Caco-2 (cell line): ENCODE measurements around the gene GGACT. TPM values are rescaled to one million over a fixed set of nuclear protein-coding genes. Genes with fewer than 3 reads are reported as not detected.

Experiments used
- BruUV-seq: library from RNA; stranded (reverse); fragments of 400-500 nt; replicated peaks from 2 replicates; lab custom pipeline; 2021; lab: Mats Ljungman, UMichigan
- CTCF ChIA-PET: fragments of 300-600 bp; sonication (Branson Sonifier 250); formaldehyde crosslinking; loops from one replicate; lab custom pipeline; 2022; ENCODE audit warnings: antibody characterized with exemption; lab: Charles Lee
- POLR2A ChIA-PET: fragments of 300-600 bp; sonication (Branson Sonifier 250); formaldehyde crosslinking; loops from one replicate; lab custom pipeline; 2022; ENCODE audit warnings: antibody characterized with exemption; lab: Charles Lee
- DNase-seq, 2 experiments: peaks; one replicate each; pipeline versions ENCODE4 v3.0.0 to v3.0.0-alpha.2; 2020 to 2022
- H3K27me3 ChIP-seq: replicated peaks from 2 replicates; pipeline ENCODE4 v1.6.0; 2011; ENCODE audit warnings: low read length; ENCODE audit not compliant: control insufficient read depth, insufficient read depth
- H3K36me3 ChIP-seq: 2 replicates; pipeline ENCODE4 v1.5.1; 2011; ENCODE audit warnings: low read length; ENCODE audit not compliant: control insufficient read depth, insufficient read depth
- H3K4me1 ChIP-seq: fragments of 250-450 bp; sonication (Bioruptor Pico); 2 replicates; pipeline ENCODE4 v1.5.1; 2020; ENCODE audit warnings: mild to moderate bottlenecking
- H3K4me3 ChIP-seq: 2 replicates; pipeline ENCODE4 v1.5.1; 2011; ENCODE audit warnings: low read depth, mild to moderate bottlenecking, control low read depth, low read length
- H3K9me3 ChIP-seq: fragments of 250-450 bp; sonication (Bioruptor Pico); 2 replicates; pipeline ENCODE4 v1.5.1; 2020; ENCODE audit warnings: mild to moderate bottlenecking, moderate library complexity
- H3K27ac Mint-ChIP-seq: one replicate; pipeline ENCODE4 v1.8.0; 2022; ENCODE audit warnings: mixed read lengths; ENCODE audit not compliant: unreplicated experiment
- H3K27me3 Mint-ChIP-seq: one replicate; pipeline ENCODE4 v1.8.0; 2022; ENCODE audit warnings: mixed read lengths; ENCODE audit not compliant: insufficient read depth, unreplicated experiment
- H3K36me3 Mint-ChIP-seq: one replicate; pipeline ENCODE4 v1.8.0; 2022; ENCODE audit warnings: mild to moderate bottlenecking, mixed read lengths; ENCODE audit not compliant: insufficient read depth, unreplicated experiment
- H3K4me1 Mint-ChIP-seq: one replicate; pipeline ENCODE4 v1.8.0; 2022; ENCODE audit warnings: low read depth, mixed read lengths; ENCODE audit not compliant: unreplicated experiment
- H3K4me3 Mint-ChIP-seq: one replicate; pipeline ENCODE4 v1.8.0; 2022; ENCODE audit warnings: mild to moderate bottlenecking, moderate library complexity, mixed read lengths; ENCODE audit not compliant: unreplicated experiment
- H3K9me3 Mint-ChIP-seq: one replicate; pipeline ENCODE4 v1.8.0; 2022; ENCODE audit warnings: mixed read lengths; ENCODE audit not compliant: unreplicated experiment
- intact Hi-C: fragments of 100-400 bp; cut with micrococcal nuclease; formaldehyde crosslinking; loops from one replicate; pipeline ENCODE4 v1.10.0; 2022; ENCODE audit not compliant: unreplicated experiment
- total RNA-seq: library from RNA; stranded (reverse); gene quantifications from 2 replicates; pipeline ENCODE4 v1.2.3, GENCODE V29; 2022
- TF ChIP-seq, protein P1 (sequence below), 2 experiments: fragments of 200-600 bp in 1 of 2; IDR thresholded peaks; 1 replicate in 1 of 2; 2 replicates in 1 of 2; pipeline versions ENCODE4 v1.5.1 to v1.8.0; 2011 to 2022; ENCODE audit warnings: antibody characterized with exemption in 1 of 2, control low read depth in 1 of 2, inconsistent platforms in 1 of 2, low read depth in 1 of 2, low read length in 1 of 2, mild to moderate bottlenecking in 1 of 2, moderate library complexity in 1 of 2; ENCODE audit not compliant: insufficient read depth in 1 of 2, severe bottlenecking in 1 of 2, unreplicated experiment in 1 of 2

The GGACT gene
- total RNA-seq, 1 experiment from 2014 or later = 3.6 TPM

GRCh38 chr13:100602493-100603111, 14.0 kb upstream of the GGACT start:
- Mint-ChIP-seq H3K4me1 (no peaks in the 10 kb centered on the region), H3K36me3 (no peaks in the 10 kb centered on the region), H3K27me3 (no peaks in the 10 kb centered on the region), H3K9me3 (no peaks in the 10 kb centered on the region), H3K4me3 (no peak overlapping the region), H3K27ac (no peak overlapping the region)
- BruUV-seq = no TSS peak
- Histone ChIP-seq H3K4me3 (no peak overlapping the region), H3K36me3 (no peaks in the 10 kb centered on the region), H3K9me3 (no peaks in the 10 kb centered on the region), H3K27me3 (no peaks in the 10 kb centered on the region), H3K4me1 (no peaks in the 10 kb centered on the region)
- DNase-seq = no peak
- ChIA-PET CTCF (no interaction called here), POLR2A (no interaction called here)
- intact Hi-C loops = no loop called here
- TF ChIP-seq, protein P1, sequence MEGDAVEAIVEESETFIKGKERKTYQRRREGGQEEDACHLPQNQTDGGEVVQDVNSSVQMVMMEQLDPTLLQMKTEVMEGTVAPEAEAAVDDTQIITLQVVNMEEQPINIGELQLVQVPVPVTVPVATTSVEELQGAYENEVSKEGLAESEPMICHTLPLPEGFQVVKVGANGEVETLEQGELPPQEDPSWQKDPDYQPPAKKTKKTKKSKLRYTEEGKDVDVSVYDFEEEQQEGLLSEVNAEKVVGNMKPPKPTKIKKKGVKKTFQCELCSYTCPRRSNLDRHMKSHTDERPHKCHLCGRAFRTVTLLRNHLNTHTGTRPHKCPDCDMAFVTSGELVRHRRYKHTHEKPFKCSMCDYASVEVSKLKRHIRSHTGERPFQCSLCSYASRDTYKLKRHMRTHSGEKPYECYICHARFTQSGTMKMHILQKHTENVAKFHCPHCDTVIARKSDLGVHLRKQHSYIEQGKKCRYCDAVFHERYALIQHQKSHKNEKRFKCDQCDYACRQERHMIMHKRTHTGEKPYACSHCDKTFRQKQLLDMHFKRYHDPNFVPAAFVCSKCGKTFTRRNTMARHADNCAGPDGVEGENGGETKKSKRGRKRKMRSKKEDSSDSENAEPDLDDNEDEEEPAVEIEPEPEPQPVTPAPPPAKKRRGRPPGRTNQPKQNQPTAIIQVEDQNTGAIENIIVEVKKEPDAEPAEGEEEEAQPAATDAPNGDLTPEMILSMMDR (IDR thresholded peaks at IDR 0.05; ENCODE audit: insufficient read depth in 1 of 2, low read depth in 1 of 2, low read length in 1 of 2, severe bottlenecking in 1 of 2, unreplicated experiment in 1 of 2) = no peak

GRCh38 chr13:100601716-100602115, 13.1 kb upstream of the GGACT start:
- Histone ChIP-seq H3K9me3 (no peaks in the 10 kb centered on the region), H3K27me3 (no peaks in the 10 kb centered on the region), H3K36me3 (no peaks in the 10 kb centered on the region), H3K4me3 (no peak overlapping the region), H3K4me1 (no peaks in the 10 kb centered on the region)
- H3K9me3 Mint-ChIP-seq = peaks cover 4% of the 10 kb centered on the region
- no peak for DNase-seq
- no peak overlapping the region for H3K4me3 Mint-ChIP-seq
- TF ChIP-seq, protein P1 (IDR thresholded peaks at IDR 0.05; ENCODE audit: insufficient read depth in 1 of 2, low read depth in 1 of 2, low read length in 1 of 2, severe bottlenecking in 1 of 2, unreplicated experiment in 1 of 2) = no peak
- no peaks in the 10 kb centered on the region for H3K36me3 Mint-ChIP-seq
- POLR2A ChIA-PET = no interaction called here
- no peaks in the 10 kb centered on the region for H3K4me1 Mint-ChIP-seq
- intact Hi-C loops = no loop called here
- H3K27ac Mint-ChIP-seq = no peak overlapping the region
- H3K27me3 Mint-ChIP-seq = no peaks in the 10 kb centered on the region
- BruUV-seq = no TSS peak
- CTCF ChIA-PET = no interaction called here

- CTCF ChIA-PET = no interaction called here
- no peaks in the 10 kb centered on the region for H3K9me3 ChIP-seq
- no peaks in the 10 kb centered on the region for H3K36me3 Mint-ChIP-seq
- intact Hi-C loops = no loop called here
- H3K27ac Mint-ChIP-seq = no peak overlapping the region
- H3K4me3 Mint-ChIP-seq = no peak overlapping the region
- no peaks in the 10 kb centered on the region for H3K36me3 ChIP-seq
- DNase-seq = no peak
- no peaks in the 10 kb centered on the region for H3K4me1 Mint-ChIP-seq
- H3K27me3 ChIP-seq = no peaks in the 10 kb centered on the region
- no peaks in the 10 kb centered on the region for H3K4me1 ChIP-seq
- POLR2A ChIA-PET = no interaction called here
- H3K27me3 Mint-ChIP-seq = no peaks in the 10 kb centered on the region
- no peak overlapping the region for H3K4me3 ChIP-seq
- BruUV-seq = no TSS peak
- peaks cover 6% of the 10 kb centered on the region for H3K9me3 Mint-ChIP-seq
- TF ChIP-seq, protein P1 (IDR thresholded peaks at IDR 0.05; ENCODE audit: insufficient read depth in 1 of 2, low read depth in 1 of 2, low read length in 1 of 2, severe bottlenecking in 1 of 2, unreplicated experiment in 1 of 2) = no peak
Measured at GRCh38 chr13:100600915-100601314, 12.3 kb upstream of the GGACT start.
